ENCODE measurements around the gene PHACTR1. TPM values are rescaled to one million over a fixed set of nuclear protein-coding genes. Genes with fewer than 3 reads are reported as not detected.

Gene PHACTR1
- total and polyA plus RNA-seq, 9 of the 15 experiments (the other 6 are each of a cell fraction or from before 2014, with no cell fraction given), result 11.5 to 32.6 (median 22.0) TPM

- TF ChIP-seq SAFB2 (IDR thresholded peaks at IDR 0.05; ENCODE audit: borderline replicate concordance, low read depth, low read length, severe bottlenecking) (no peak), C11orf30 (IDR thresholded peaks at IDR 0.05; ENCODE audit: low read depth) (peak; percentile 49; the same call in 1 of the 2 replicates), ZNF699 (CRISPR knock-in tag; IDR thresholded peaks at IDR 0.05; ENCODE audit: insufficient replicate concordance) (no peak), CREB3L1 (IDR thresholded peaks at IDR 0.05; ENCODE audit: borderline replicate concordance, low read depth) (no peak), ILF3 (IDR thresholded peaks at IDR 0.05; ENCODE audit: borderline replicate concordance) (no peak), DPF2 (IDR thresholded peaks at IDR 0.05) (peak; percentile 65), CBFA2T3 (IDR thresholded peaks at IDR 0.05) (peak; percentile 55; the same call in 1 of the 2 replicates), ZBTB43 (CRISPR knock-in tag; IDR thresholded peaks at IDR 0.05) (no peak), POU5F1 (IDR thresholded peaks at IDR 0.05; ENCODE audit: borderline replicate concordance, low read depth, low read length, partially characterized antibody) (no peak), HNRNPL (IDR thresholded peaks at IDR 0.05; ENCODE audit: low read depth, low read length) (no peak), ATF7 (IDR thresholded peaks at IDR 0.05) (peak; percentile 89), KLF6 (CRISPR knock-in tag; IDR thresholded peaks at IDR 0.05; ENCODE audit: borderline replicate concordance) (no peak), ZNF449 (CRISPR knock-in tag; IDR thresholded peaks at IDR 0.05) (peak; percentile 40; the same call in 1 of the 2 replicates), ZFP91 (CRISPR knock-in tag; IDR thresholded peaks at IDR 0.05) (no peak), ADNP (tag; IDR thresholded peaks at IDR 0.05) (no peak), EP300 (IDR thresholded peaks at IDR 0.05; ENCODE audit: low read length) (peak; percentile 74), FOXM1 (IDR thresholded peaks at IDR 0.05; ENCODE audit: low read depth) (no peak), FOXM1 (CRISPR knock-in tag; IDR thresholded peaks at IDR 0.05; ENCODE audit: low read depth) (no peak), ZNF445 (CRISPR knock-in tag; IDR thresholded peaks at IDR 0.05; ENCODE audit: low read depth) (no peak), CBX8 (IDR thresholded peaks at IDR 0.05; ENCODE audit: borderline replicate concordance, extremely low read depth, low read depth, low read length, poor library complexity, severe bottlenecking) (no peak), CBFB (CRISPR knock-in tag; IDR thresholded peaks at IDR 0.05) (no peak), MAFG (tag; conservative IDR thresholded peaks at IDR 0.05) (peak; percentile 61)
These were observed 586.4 kb downstream of the PHACTR1 start (continued) for GRCh38 chr6:13302751-13303667.
